Measurements from ENCODE around the gene SLC25A21. TPM values are rescaled to one million over a fixed set of nuclear protein-coding genes. Genes with fewer than 3 reads are reported as not detected.

Gene SLC25A21
- total RNA-seq, 1 donor from 2014 or later: not detected

DNA sequence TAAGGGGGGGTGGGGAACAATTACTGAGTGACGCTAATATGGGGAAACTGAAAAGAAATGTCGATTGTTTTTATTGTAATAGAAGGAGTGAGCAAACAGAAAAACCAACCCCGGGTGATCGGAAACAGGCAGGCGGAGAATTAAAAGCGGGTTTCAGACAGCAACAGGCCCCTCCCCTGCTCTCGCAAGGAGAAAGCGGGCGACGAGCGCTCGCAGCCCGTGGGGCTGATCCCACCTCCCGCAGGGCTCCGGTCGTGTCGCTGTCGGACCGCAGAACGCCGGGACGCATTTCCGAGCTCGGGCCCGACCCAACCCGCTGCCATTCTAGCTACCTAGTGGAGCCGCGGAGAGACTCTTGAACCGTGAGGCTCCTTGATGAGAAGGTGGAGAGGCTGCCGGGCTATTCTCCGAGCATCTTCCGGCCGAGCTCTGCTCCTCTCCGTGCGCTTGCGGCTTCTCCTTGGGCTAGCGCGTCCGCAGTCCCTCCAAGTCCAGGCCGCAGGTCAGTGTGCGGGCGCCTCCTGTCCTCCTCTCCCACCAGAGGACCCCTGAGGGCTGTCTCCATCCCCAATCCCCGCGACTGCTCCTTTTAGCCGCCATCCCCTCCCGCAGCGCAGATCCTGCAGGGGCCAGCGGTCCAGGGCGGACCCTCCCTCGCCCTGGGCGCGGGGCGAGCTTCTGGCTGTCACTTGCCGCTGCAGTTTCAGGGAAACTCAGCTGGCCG lies 514.8 kb downstream of the SLC25A21 start:
- Mint-ChIP-seq H3K36me3 (ENCODE audit: low read depth) (no peaks in the 10 kb centered on the region), H3K4me3 (ENCODE audit: low read depth) (no peak overlapping the region), H3K27ac (no peak overlapping the region), H3K4me1 (ENCODE audit: low read depth) (peaks cover 9% of the 10 kb centered on the region), H3K9me3 (no peaks in the 10 kb centered on the region), H3K27me3 (ENCODE audit: low read depth) (peaks cover 93% of the 10 kb centered on the region)
- DNase-seq (ENCODE audit: low spot score): no peak
- intact Hi-C loops (cut with micrococcal nuclease): loop anchor here (2.0 to 5.0 kb wide), 3 partner anchors 75 to 1550 kb away; partner anchors contain the start of genes NKX2-1, NKX2-8 and SSTR1

DNA sequence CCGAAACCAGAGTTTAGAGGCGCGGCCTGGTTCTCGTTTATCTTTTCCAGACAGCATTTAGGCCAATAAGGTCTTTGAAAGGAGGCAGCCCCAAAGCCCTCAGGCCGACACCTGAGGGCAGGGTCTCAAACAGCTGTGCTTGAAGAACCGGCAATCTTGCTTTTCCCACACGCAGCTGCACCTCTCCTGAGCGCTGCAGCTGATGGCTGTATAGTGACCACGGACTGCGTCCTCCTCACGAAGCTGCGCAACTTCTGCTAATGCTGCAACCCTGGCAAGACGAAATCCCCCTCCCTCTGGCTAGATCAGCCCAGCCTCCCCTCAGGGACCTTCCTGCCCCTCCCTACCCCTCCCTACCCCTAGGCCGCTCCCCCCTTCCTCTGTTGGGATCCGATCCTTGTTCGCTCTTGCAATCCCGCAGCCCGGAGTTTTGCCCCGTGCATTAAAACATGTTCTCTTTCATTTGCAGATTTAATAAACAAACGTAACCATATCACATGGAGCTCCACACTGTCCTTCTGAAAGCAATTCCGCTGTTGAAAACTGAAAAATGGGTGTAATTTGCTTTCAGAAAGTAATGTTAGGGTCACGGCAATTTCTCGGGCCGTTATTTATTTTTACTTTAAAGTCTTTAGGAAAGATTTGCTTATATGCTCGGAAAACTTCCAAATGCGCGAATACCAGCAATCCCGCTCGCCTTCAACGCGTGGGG lies 515.6 kb downstream of the SLC25A21 start:
- no peak for DNase-seq (ENCODE audit: low spot score)
- Mint-ChIP-seq H3K36me3 (ENCODE audit: low read depth) (no peaks in the 10 kb centered on the region), H3K27ac (no peak overlapping the region), H3K27me3 (ENCODE audit: low read depth) (peaks cover 91% of the 10 kb centered on the region), H3K4me1 (ENCODE audit: low read depth) (peaks cover 4% of the 10 kb centered on the region), H3K4me3 (ENCODE audit: low read depth) (no peak overlapping the region), H3K9me3 (no peaks in the 10 kb centered on the region)
- intact Hi-C loops (cut with micrococcal nuclease): loop anchor here (2.0 to 5.0 kb wide), 3 partner anchors 74 to 1550 kb away; partner anchors contain the start of genes NKX2-1, NKX2-8 and SSTR1

DNA sequence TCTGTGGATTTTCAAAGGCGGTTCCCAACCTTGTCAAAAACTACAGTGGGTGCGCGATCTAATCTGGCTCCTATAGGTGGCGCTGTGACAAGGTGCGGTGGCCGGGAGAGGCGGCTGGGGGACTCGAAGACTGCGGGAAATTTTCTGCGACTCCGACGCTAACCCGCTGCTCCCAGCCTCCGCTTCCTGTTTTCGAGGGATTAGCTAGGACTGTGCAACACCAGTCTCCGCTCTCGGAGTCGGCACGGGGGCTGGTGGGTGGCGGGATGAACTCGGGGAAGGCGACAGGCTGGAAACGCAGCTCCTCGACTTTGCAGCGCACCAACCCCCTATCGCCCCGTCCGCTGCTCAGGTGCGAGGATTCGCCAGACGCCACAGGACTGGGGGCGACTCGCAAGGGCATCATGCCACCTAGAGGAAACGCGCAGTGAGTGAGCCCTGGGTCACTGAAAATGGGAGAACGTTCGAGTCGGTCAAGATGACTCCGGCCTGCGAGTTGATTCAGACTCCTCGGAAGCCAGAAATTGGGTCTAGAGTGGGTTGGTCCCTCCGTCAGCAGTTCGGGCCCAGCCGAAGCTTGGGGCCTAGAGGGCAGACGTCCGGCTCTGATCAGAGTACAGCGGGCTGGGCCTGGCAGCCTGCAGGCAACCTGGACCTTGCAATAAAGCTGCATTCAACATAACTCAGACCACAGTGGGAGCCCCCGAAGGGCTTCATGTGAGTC lies 516.3 kb downstream of the SLC25A21 start:
- no peak for DNase-seq (ENCODE audit: low spot score)
- Mint-ChIP-seq H3K27ac (no peak overlapping the region), H3K4me3 (ENCODE audit: low read depth) (no peak overlapping the region), H3K27me3 (ENCODE audit: low read depth) (peaks cover 91% of the 10 kb centered on the region), H3K36me3 (ENCODE audit: low read depth) (no peaks in the 10 kb centered on the region), H3K4me1 (ENCODE audit: low read depth) (peaks cover 4% of the 10 kb centered on the region), H3K9me3 (no peaks in the 10 kb centered on the region)
- intact Hi-C loops (cut with micrococcal nuclease): loop anchor here (2.0 to 5.0 kb wide), 3 partner anchors 73 to 1551 kb away; partner anchors contain the start of genes NKX2-1, NKX2-8 and SSTR1

DNA sequence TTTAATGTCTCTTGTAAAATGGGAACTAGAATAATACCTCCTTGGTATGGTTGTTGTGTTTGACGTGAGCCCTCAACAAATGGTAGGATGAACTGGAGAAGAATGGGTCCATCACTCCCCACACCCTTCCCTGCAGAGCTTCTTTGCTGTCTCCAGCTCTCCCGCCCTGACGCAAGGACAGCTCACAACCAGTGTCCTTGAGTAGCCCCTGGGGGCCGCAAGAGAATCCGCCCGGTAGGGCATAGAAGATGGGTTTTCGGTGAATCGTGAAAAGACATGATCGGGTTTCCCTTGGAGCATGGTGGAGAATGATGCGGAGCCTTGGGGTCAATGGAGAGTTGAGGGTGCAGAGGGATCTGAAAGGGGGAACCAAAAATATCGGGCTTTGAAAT lies 516.8 kb downstream of the SLC25A21 start:
- Mint-ChIP-seq H3K27ac (no peak overlapping the region), H3K9me3 (no peaks in the 10 kb centered on the region), H3K27me3 (ENCODE audit: low read depth) (peaks cover 88% of the 10 kb centered on the region), H3K4me1 (ENCODE audit: low read depth) (peaks cover 4% of the 10 kb centered on the region), H3K36me3 (ENCODE audit: low read depth) (no peaks in the 10 kb centered on the region), H3K4me3 (ENCODE audit: low read depth) (no peak overlapping the region)
- intact Hi-C loops (cut with micrococcal nuclease): loop anchor here (5.0 kb wide), 1 partner anchor 1552 kb away; the partner anchor contains the start of gene SSTR1
- DNase-seq (ENCODE audit: low spot score): no peak

DNA sequence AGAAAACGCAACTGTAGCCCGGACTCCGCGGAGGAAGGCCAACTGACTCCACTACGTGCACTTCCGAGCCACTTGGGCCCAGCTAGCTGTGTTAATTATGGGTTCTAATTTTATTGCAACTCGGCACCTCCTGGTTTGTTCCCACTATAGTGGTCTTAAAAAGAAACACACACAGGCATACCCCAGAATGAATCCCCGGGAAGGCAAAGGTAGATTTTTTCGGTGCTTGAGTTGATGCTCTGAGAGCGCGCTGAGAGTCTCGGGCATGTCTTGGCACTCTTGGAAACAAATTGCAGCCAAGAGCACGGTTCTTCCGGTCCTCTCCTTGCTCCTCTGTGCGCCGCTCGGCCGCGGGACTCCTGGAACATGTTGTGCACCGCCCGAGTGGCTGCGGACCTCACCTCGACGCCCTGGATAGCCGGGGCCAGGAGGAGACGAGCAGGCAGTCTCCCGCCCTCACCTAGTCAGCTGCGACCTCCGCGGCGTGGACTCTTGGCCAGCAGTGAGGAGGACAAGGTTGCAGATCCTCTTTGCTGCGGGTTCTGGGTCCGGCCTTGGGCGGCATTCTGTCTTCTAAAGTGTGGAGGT lies 517.5 kb downstream of the SLC25A21 start:
- no peak overlapping the region for H3K4me3 Mint-ChIP-seq (ENCODE audit: low read depth)
- peaks cover 4% of the 10 kb centered on the region for H3K4me1 Mint-ChIP-seq (ENCODE audit: low read depth)
- H3K9me3 Mint-ChIP-seq: no peaks in the 10 kb centered on the region
- H3K27ac Mint-ChIP-seq: no peak overlapping the region
- no peak for DNase-seq (ENCODE audit: low spot score)
- no peaks in the 10 kb centered on the region for H3K36me3 Mint-ChIP-seq (ENCODE audit: low read depth)
- intact Hi-C loops (cut with micrococcal nuclease): loop anchor here (5.0 kb wide), 1 partner anchor 1552 kb away; the partner anchor contains the start of gene SSTR1
- peaks cover 88% of the 10 kb centered on the region for H3K27me3 Mint-ChIP-seq (ENCODE audit: low read depth)

DNA sequence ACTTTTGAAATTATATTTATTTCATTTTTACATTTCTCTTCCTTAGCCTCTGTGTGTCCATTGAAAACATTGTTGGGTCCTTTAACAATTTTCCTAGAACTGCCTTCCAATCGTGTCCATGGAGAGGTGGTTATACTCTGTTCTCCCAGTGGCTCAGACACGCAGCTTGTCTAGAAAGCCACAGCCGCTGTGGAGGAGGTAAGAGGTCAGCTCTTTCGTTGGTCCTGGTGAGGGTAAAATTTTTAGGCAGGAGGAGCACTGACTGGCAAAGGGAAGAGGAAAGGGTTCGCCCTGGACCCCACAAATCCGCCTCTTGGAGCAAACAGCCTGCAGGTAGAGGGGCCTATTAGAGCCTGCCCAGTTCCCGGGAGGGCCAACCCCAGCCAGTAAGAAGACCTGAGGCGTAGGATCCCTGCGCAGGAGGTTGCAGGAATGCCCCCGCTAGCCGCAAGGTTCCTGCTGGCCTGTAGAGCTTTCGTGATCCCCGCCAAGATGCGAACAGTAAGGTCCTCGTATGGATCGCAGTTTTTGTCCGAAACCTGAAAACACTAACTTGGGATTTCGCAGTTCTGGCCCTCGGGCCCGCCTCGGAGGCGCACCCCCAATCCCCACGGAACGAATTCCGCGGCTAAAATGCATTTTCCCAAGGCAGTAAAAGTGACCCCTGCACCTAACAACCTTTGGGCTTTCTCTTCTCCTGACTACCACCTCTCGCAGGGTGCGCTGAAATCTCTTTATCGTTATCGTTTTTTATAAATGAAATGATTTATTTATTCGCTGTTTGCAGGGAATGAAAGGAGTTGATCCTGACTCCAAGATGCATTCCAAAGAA lies 518.2 kb downstream of the SLC25A21 start:
- H3K4me1 Mint-ChIP-seq (ENCODE audit: low read depth): peaks cover 3% of the 10 kb centered on the region
- intact Hi-C loops (cut with micrococcal nuclease): no loop called here
- DNase-seq (ENCODE audit: low spot score): no peak
- H3K27ac Mint-ChIP-seq: no peak overlapping the region
- no peaks in the 10 kb centered on the region for H3K36me3 Mint-ChIP-seq (ENCODE audit: low read depth)
- H3K9me3 Mint-ChIP-seq: no peaks in the 10 kb centered on the region
- peaks cover 87% of the 10 kb centered on the region for H3K27me3 Mint-ChIP-seq (ENCODE audit: low read depth)
- no peak overlapping the region for H3K4me3 Mint-ChIP-seq (ENCODE audit: low read depth)

DNA sequence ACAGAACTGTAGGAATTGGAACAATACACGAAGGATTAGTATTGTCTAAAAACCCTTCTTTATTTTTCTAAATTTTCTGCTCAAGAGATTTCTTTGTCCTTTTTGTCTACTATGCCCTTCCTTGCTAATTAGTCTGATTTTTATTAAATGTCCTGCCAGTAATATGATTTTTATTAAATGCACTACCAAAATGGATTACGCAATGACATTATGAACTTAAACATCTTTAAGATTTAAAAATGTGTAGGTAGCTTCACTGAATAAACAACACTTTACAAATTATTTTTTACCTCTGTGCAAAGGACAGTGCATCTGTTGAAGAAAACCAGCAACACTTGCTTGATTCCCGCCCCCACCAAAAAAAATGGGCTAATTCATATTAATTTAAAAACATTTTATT lies 519.0 kb downstream of the SLC25A21 start:
- H3K4me3 Mint-ChIP-seq (ENCODE audit: low read depth): no peak overlapping the region
- DNase-seq (ENCODE audit: low spot score): no peak
- H3K27me3 Mint-ChIP-seq (ENCODE audit: low read depth): peaks cover 87% of the 10 kb centered on the region
- H3K27ac Mint-ChIP-seq: no peak overlapping the region
- H3K4me1 Mint-ChIP-seq (ENCODE audit: low read depth): peaks cover 1% of the 10 kb centered on the region
- no peaks in the 10 kb centered on the region for H3K9me3 Mint-ChIP-seq
- intact Hi-C loops (cut with micrococcal nuclease): no loop called here
- no peaks in the 10 kb centered on the region for H3K36me3 Mint-ChIP-seq (ENCODE audit: low read depth)

DNA sequence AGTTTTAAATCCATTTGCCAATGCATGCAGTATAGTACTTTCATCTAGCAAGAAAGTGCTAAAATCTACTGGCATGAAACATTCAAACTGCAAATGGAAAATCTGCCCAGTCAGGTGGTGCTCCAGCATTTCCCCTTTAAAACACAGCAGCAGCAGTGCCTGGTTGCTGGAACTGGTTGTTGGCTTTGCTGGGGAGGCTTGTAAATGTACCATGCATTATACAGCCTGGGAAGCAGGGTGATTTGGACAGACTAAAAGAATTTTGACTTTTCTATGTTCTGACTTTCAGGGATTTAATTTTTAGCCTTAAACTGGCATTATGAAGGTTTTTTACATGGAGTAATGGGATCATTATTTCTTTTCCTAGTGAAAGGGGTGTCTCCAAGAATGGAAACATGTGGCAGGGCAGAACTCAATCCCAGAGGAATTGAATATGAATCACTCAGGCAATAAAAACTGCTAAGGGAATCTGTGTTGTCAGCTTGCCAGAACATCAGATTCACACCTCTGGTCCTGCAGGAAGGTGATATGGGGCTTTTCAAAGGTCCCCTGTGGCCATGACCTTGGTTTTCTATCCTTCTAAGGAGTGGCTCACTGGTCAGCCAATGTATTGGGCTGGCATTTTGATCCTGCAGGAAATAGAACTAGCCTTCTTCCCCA lies 519.7 kb downstream of the SLC25A21 start:
- no peak for DNase-seq (ENCODE audit: low spot score)
- Mint-ChIP-seq H3K27me3 (ENCODE audit: low read depth) (peaks cover 87% of the 10 kb centered on the region), H3K36me3 (ENCODE audit: low read depth) (no peaks in the 10 kb centered on the region), H3K4me1 (ENCODE audit: low read depth) (peaks cover 1% of the 10 kb centered on the region), H3K27ac (no peak overlapping the region), H3K9me3 (no peaks in the 10 kb centered on the region), H3K4me3 (ENCODE audit: low read depth) (no peak overlapping the region)
- intact Hi-C loops (cut with micrococcal nuclease): no loop called here

DNA sequence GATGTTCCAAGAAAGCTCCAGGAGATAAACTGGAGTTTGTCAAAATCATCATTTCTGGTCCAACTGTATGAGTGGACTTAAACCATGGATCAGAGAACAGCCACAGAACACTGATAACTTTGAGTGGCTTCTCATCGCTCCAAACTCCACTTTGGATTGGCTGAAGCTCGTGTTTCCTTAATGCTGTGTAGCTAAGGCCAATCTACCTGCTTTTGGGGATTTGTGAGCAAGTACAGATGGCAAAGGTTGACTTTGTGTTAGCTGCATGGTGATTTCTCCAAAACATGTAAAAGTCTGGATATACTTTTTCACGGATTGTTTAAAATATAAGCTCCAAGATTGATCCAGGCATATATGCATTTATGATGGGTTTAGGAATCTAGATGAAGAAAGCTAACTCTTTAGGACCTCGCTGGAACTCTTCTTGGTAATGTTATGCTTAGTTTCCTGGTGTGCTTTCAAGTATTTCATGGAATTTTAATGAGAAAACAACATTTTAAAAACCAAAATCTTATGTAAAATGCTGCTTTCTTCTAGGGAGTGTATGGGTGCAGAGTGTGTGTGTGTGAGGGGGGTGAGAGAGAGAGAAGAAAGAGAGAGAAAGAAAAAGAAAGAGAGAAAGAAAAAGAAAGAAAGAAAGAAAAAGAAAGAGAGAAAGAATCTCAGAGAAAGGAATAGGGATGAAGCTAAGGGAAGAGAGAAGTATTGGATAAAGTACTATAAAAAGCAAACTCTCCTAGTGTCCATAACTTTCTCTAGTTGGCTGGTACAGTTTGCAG lies 522.3 kb downstream of the SLC25A21 start:
- H3K27ac Mint-ChIP-seq: no peak overlapping the region
- DNase-seq (ENCODE audit: low spot score): no peak
- no peaks in the 10 kb centered on the region for H3K4me1 Mint-ChIP-seq (ENCODE audit: low read depth)
- intact Hi-C loops (cut with micrococcal nuclease): no loop called here
- no peak overlapping the region for H3K4me3 Mint-ChIP-seq (ENCODE audit: low read depth)
- no peaks in the 10 kb centered on the region for H3K36me3 Mint-ChIP-seq (ENCODE audit: low read depth)
- H3K9me3 Mint-ChIP-seq: no peaks in the 10 kb centered on the region
- H3K27me3 Mint-ChIP-seq (ENCODE audit: low read depth): peaks cover 79% of the 10 kb centered on the region

DNA sequence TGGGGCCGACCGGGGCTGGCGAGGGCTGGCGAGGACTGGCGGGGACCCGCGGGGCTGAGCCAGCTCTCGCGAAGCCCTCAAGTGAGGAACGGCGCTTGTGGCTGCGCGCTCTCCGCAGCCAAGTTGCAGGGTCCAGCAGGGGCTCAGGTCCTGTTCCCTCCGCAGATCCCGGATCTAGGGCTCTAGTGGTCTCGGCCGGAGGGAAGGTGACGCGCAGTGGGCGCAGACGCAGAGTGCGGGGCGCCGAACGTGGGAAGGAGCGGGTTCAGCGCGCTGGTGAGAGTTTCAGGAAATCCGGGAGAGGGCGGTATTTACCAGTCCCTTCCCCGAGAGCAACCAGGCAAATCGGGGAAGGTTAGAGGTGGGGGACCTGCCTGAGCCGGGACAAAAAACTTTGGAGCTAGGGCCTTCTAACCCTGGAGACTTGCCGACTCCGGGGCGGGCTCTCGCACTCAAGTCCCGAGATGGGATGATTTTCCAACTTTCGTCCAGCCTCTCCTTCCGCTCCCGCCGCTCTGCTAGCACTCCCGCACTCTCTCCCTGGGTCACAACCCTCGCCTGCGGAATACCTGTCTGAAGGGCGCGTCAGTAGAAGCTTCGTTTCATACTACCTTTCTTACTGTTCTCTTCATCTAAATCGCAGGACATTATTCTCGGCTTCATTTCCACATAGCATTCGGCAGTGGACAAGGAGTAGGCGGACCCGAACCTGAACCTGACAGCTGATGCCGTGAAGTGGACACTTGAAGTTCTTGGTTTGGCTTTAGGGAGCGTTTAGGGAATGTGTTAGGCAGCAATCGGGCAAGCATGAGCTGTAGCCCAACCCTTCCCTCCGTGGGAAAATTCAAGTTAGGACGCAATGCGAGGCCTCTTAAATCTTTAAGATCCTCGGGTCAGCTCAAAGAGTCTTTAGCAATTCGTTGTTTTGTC lies 524.3 kb downstream of the SLC25A21 start:
- H3K4me3 Mint-ChIP-seq (ENCODE audit: low read depth): no peak overlapping the region
- peaks cover 68% of the 10 kb centered on the region for H3K27me3 Mint-ChIP-seq (ENCODE audit: low read depth)
- no peaks in the 10 kb centered on the region for H3K9me3 Mint-ChIP-seq
- H3K4me1 Mint-ChIP-seq (ENCODE audit: low read depth): no peaks in the 10 kb centered on the region
- H3K36me3 Mint-ChIP-seq (ENCODE audit: low read depth): no peaks in the 10 kb centered on the region
- intact Hi-C loops (cut with micrococcal nuclease): no loop called here
- DNase-seq (ENCODE audit: low spot score): no peak
- no peak overlapping the region for H3K27ac Mint-ChIP-seq
